ENCODE measurements around the gene PRPF6. TPM values are rescaled to one million over a fixed set of nuclear protein-coding genes. Genes with fewer than 3 reads are reported as not detected.

PRPF6 gene
- total and polyA plus RNA-seq, 2 donors (not counting 3 experiments of a cell fraction or from before 2014, with no cell fraction given), result 35.3 to 67.4 TPM

- no peak for FAIRE-seq
These were observed 97.1 kb downstream of the PRPF6 start for GRCh38 chr20:64077876-64078551.

GRCh38 chr20:64078934-64079272 is 98.0 kb downstream of the PRPF6 start:
- Histone ChIP-seq H3K79me2 (ENCODE audit: control insufficient read depth, insufficient read depth, low read length) (peaks cover 6% of the 10 kb centered on the region), H4K20me1 (replicated peaks; ENCODE audit: control insufficient read depth, extremely low read depth, insufficient read depth, low read length) (no peaks in the 10 kb centered on the region), H3K9me3 (replicated peaks; ENCODE audit: control insufficient read depth, insufficient read depth, low read length) (no peaks in the 10 kb centered on the region), H3K4me1 (ENCODE audit: control insufficient read depth, extremely low read depth, insufficient read depth, low read length) (peaks cover 20% of the 10 kb centered on the region), H3K4me3 (replicated peaks in 1 of 3; ENCODE audit: insufficient read depth in 1 of 3, low read depth in 1 of 3, low read length in 3 of 3) (peak overlapping the region; percentile 71 to 94 (median 73)), H3K9ac (replicated peaks; ENCODE audit: extremely low read depth, insufficient read depth, low read length) (peak overlapping the region; percentile 56), H3K36me3 (ENCODE audit: control insufficient read depth in 2 of 2, extremely low read depth in 1 of 2, insufficient read depth in 2 of 2, low read length in 2 of 2) (peaks cover 0 to 10% of the 10 kb centered on the region in 2 experiments), H3K27ac (ENCODE audit: insufficient read depth, low read depth, low read length) (no peak overlapping the region), H2AFZ (ENCODE audit: low read depth, low read length) (peak overlapping the region; percentile 61), H3K9me1 (replicated peaks; ENCODE audit: control insufficient read depth, extremely low read depth, insufficient read depth, low read length) (no peaks in the 10 kb centered on the region), H3K27me3 (ENCODE audit: control insufficient read depth in 2 of 2, insufficient read depth in 2 of 2, low read length in 2 of 2) (peaks cover 0 to 2% of the 10 kb centered on the region in 2 experiments), H3K4me2 (ENCODE audit: insufficient read depth, low read length) (peak overlapping the region; percentile 82)
- no peak for FAIRE-seq
- intact Hi-C loops (cut with micrococcal nuclease) (no loop called here), dilution Hi-C loops (cut with MboI; ENCODE audit: extremely low pct_ligation_motif_present, low sequenced_read_pairs) (no loop called here)
- no peak for DNase-seq (ENCODE audit: low read depth, low spot score)
- TSS peak; percentile 25 for BruUV-seq (replicated peaks)
- TF ChIP-seq EZH2 (IDR thresholded peaks at IDR 0.05; ENCODE audit: borderline replicate concordance, low read depth, low read length, severe bottlenecking) (no peak), POLR2A (IDR thresholded peaks at IDR 0.05; ENCODE audit: low read depth, low read length) (no peak), CTCF (IDR thresholded peaks at IDR 0.05; ENCODE audit: extremely low read depth in 1 of 2, insufficient read depth in 1 of 2, low read depth in 1 of 2, low read length in 2 of 2) (no peak), MYC (IDR thresholded peaks at IDR 0.05; ENCODE audit: low read depth, low read length) (no peak), GATA2 (IDR thresholded peaks at IDR 0.05; ENCODE audit: insufficient read depth, insufficient read length, low read depth, low read length) (no peak), JUN (IDR thresholded peaks at IDR 0.05; ENCODE audit: borderline replicate concordance, insufficient read depth, insufficient read length, low read depth) (no peak)
- ChIA-PET CTCF (interaction anchor here (0.6 to 3.0 kb wide), 5 partner anchors 18 to 99 kb away, joined by 3 to 14 read pairs (median 4); partner anchors contain the start of gene SAMD10), POLR2A (no interaction called here)

More at GRCh38 chr20:64077876-64078551, 97.1 kb downstream of the PRPF6 start:
- POLR2A ChIA-PET, result no interaction called here
- Histone ChIP-seq H3K36me3 (ENCODE audit: control insufficient read depth in 2 of 2, extremely low read depth in 1 of 2, insufficient read depth in 2 of 2, low read length in 2 of 2) (peaks cover 0 to 13% of the 10 kb centered on the region in 2 experiments), H3K9me1 (replicated peaks; ENCODE audit: control insufficient read depth, extremely low read depth, insufficient read depth, low read length) (no peaks in the 10 kb centered on the region), H3K4me1 (ENCODE audit: control insufficient read depth, extremely low read depth, insufficient read depth, low read length) (peaks cover 16% of the 10 kb centered on the region), H3K9ac (replicated peaks; ENCODE audit: extremely low read depth, insufficient read depth, low read length) (no peak overlapping the region), H3K79me2 (ENCODE audit: control insufficient read depth, insufficient read depth, low read length) (peaks cover 6% of the 10 kb centered on the region), H3K4me3 (replicated peaks in 1 of 3; ENCODE audit: insufficient read depth in 1 of 3, low read depth in 1 of 3, low read length in 3 of 3) (peak overlapping the region in 1 of 3 experiments; percentile 73), H3K4me2 (ENCODE audit: insufficient read depth, low read length) (peak overlapping the region; percentile 82), H3K9me3 (replicated peaks; ENCODE audit: control insufficient read depth, insufficient read depth, low read length) (no peaks in the 10 kb centered on the region), H2AFZ (ENCODE audit: low read depth, low read length) (no peak overlapping the region), H4K20me1 (replicated peaks; ENCODE audit: control insufficient read depth, extremely low read depth, insufficient read depth, low read length) (no peaks in the 10 kb centered on the region), H3K27me3 (ENCODE audit: control insufficient read depth in 2 of 2, insufficient read depth in 2 of 2, low read length in 2 of 2) (no peaks in the 10 kb centered on the region), H3K27ac (ENCODE audit: insufficient read depth, low read depth, low read length) (no peak overlapping the region)
- dilution Hi-C loops (cut with MboI; ENCODE audit: extremely low pct_ligation_motif_present, low sequenced_read_pairs), result no loop called here
- intact Hi-C loops (cut with micrococcal nuclease), result no loop called here
- TF ChIP-seq POLR2A (IDR thresholded peaks at IDR 0.05; ENCODE audit: low read depth, low read length), result no peak
- CTCF ChIA-PET, result interaction anchor here (1.8 kb wide), 1 partner anchor 98 kb away, joined by 6 read pairs; the partner anchor contains the start of gene SAMD10
- BruUV-seq (replicated peaks), result no TSS peak
- DNase-seq (ENCODE audit: low read depth, low spot score), result no peak
